ENCODE measurements around the gene DNAAF1.

The DNAAF1 gene

GRCh38 chr16:84183911-84184591 lies 38.9 kb downstream of the DNAAF1 start:
- FAIRE-seq (no peak), DNase-seq (ENCODE audit: insufficient read length, low spot score) (no peak)
- no peak for TF ChIP-seq CTCF (IDR thresholded peaks at IDR 0.05; ENCODE audit: insufficient read depth, missing control alignments)

GRCh38 chr16:84184775-84185174 lies 39.7 kb downstream of the DNAAF1 start:
- DNase-seq (ENCODE audit: insufficient read length, low spot score) (no peak), FAIRE-seq (no peak)
- TF ChIP-seq CTCF (IDR thresholded peaks at IDR 0.05; ENCODE audit: insufficient read depth, missing control alignments) = no peak

GRCh38 chr16:84186685-84187437 lies 41.8 kb downstream of the DNAAF1 start, which contains the start of gene TAF1C:
TAF1C (minus strand) TSS chr16:84187057; CDS start chr16:84184988, 2,069 bp downstream.
- FAIRE-seq = no peak

GRCh38 chr16:84190731-84191388 lies 45.8 kb downstream of the DNAAF1 start, which contains the start of gene ADAD2:
ADAD2 (plus strand) TSS chr16:84191157; CDS start chr16:84191231, 74 bp downstream.
- TF ChIP-seq CTCF (IDR thresholded peaks at IDR 0.05; ENCODE audit: insufficient read depth, missing control alignments) = no peak
- FAIRE-seq (no peak), DNase-seq (ENCODE audit: insufficient read length, low spot score) (no peak)

More at GRCh38 chr16:84186685-84187437, 41.8 kb downstream of the DNAAF1 start, which contains the start of gene TAF1C:
- TF ChIP-seq CTCF (IDR thresholded peaks at IDR 0.05; ENCODE audit: insufficient read depth, missing control alignments) = peak; percentile 86
- DNase-seq (ENCODE audit: insufficient read length, low spot score) = peak; percentile 67

- no peak for TF ChIP-seq CTCF (IDR thresholded peaks at IDR 0.05; ENCODE audit: insufficient read depth, missing control alignments)
- FAIRE-seq (no peak), DNase-seq (ENCODE audit: insufficient read length, low spot score) (no peak)
Measured at GRCh38 chr16:84191466-84191865, 46.4 kb downstream of the DNAAF1 start.

GRCh38 chr16:84193480-84193879 lies 48.4 kb downstream of the DNAAF1 start:
- DNase-seq (ENCODE audit: insufficient read length, low spot score) (no peak), FAIRE-seq (no peak)
- TF ChIP-seq CTCF (IDR thresholded peaks at IDR 0.05; ENCODE audit: insufficient read depth, missing control alignments) = no peak

Measured in D721Med (cell line).